SJCRH30 (cell line): ENCODE results near the gene GOLGB1. TPM values are rescaled to one million over a fixed set of nuclear protein-coding genes. Genes with fewer than 3 reads are reported as not detected.

Source experiments
- total RNA-seq: library from RNA; depleted of rRNA; stranded (reverse); fragments of >200 nt; shearing (Covaris generic); gene quantifications from 2 replicates; pipeline ENCODE4 v1.2.3, GENCODE V29; 2014; rRNA removed

The GOLGB1 gene
- total RNA-seq, 1 experiment from 2014 or later, result 33.9 TPM

Other genes with a start within 250 kb of the GOLGB1 start
- gene POLQ, start 203.8 kb downstream of the GOLGB1 start, total RNA-seq, result 23.5 and 27.2 TPM in 2 replicates
- 1.1 and 1.2 TPM in 2 replicates for gene ARGFX, start 181.8 kb downstream of the GOLGB1 start, total RNA-seq
- 0.02 and 0.03 TPM in 2 replicates for gene FBXO40, start 156.4 kb downstream of the GOLGB1 start, total RNA-seq
- 0.68 and 1.9 TPM in 2 replicates for gene HCLS1, start 88.8 kb downstream of the GOLGB1 start, total RNA-seq
- 43.0 and 51.7 TPM in 2 replicates for gene IQCB1, start 85.3 kb upstream of the GOLGB1 start, total RNA-seq
- 10.5 and 11.3 TPM in 2 replicates for gene EAF2, start 85.5 kb upstream of the GOLGB1 start, total RNA-seq
- gene SLC15A2, start 144.7 kb upstream of the GOLGB1 start, total RNA-seq, result 0.79 and 0.86 TPM in 2 replicates